SU-DHL-6 (cell line): ENCODE data around the gene CBFB.

ENCODE experiments used
- H2AFZ ChIP-seq: fragments of 200-600 bp; sonication (generic); 2 replicates; pipeline ENCODE4 v1.6.1; 2014; ENCODE audit warnings: low read depth, mild to moderate bottlenecking, moderate library complexity, mixed read lengths, antibody characterized with exemption, low read length; ENCODE audit not compliant: severe bottlenecking
- H3F3A ChIP-seq: fragments of 200-600 bp; shearing (Covaris generic); 2 replicates; pipeline ENCODE4 v1.6.0; 2016; ENCODE audit warnings: antibody characterized with exemption, mild to moderate bottlenecking; ENCODE audit not compliant: insufficient read depth
- H3K27ac ChIP-seq: fragments of 200-600 bp; sonication (generic); 2 replicates; pipeline ENCODE4 v1.5.1; 2016; ENCODE audit warnings: low read depth, mild to moderate bottlenecking, low read length, moderate library complexity, mixed read lengths
- H3K27me3 ChIP-seq: fragments of 200-600 bp; sonication (generic), shearing (Covaris generic); 2 replicates; pipeline ENCODE4 v1.6.0; 2014; ENCODE audit warnings: mild to moderate bottlenecking, low read length
- H3K36me3 ChIP-seq: fragments of 200-600 bp; sonication (generic); 2 replicates; pipeline ENCODE4 v1.6.1; 2014; ENCODE audit warnings: mild to moderate bottlenecking, low read length, mixed read lengths
- H3K4me2 ChIP-seq: fragments of 300-600, 200-600 bp; shearing (Covaris generic), sonication (generic); 2 replicates; pipeline ENCODE4 v1.6.0; 2014; ENCODE audit warnings: low read length, low read depth, mild to moderate bottlenecking; ENCODE audit not compliant: poor library complexity, severe bottlenecking
- H3K4me3 ChIP-seq: fragments of 200-600 bp; sonication (generic); 2 replicates; pipeline ENCODE4 v1.5.1; 2014; ENCODE audit warnings: antibody characterized with exemption, low read length, mild to moderate bottlenecking, mixed read lengths; ENCODE audit not compliant: insufficient read depth, poor library complexity, severe bottlenecking
- H3K79me2 ChIP-seq: fragments of 200-600 bp; sonication (generic); 2 replicates; pipeline ENCODE4 v1.6.1; 2014; ENCODE audit warnings: mild to moderate bottlenecking, low read length, moderate library complexity; ENCODE audit not compliant: insufficient read depth
- H3K9ac ChIP-seq: fragments of 200-600 bp; sonication (generic); 2 replicates; pipeline ENCODE4 v1.7.0; 2014; ENCODE audit warnings: mild to moderate bottlenecking, low read length
- H3K9me2 ChIP-seq: fragments of 200-600 bp; sonication (generic); replicated peaks from 2 replicates; pipeline ENCODE4 v1.6.1; 2014; ENCODE audit warnings: low read length; ENCODE audit not compliant: insufficient read depth
- H3K9me3 ChIP-seq: fragments of 200-600 bp; sonication (generic); 2 replicates; pipeline ENCODE4 v1.6.1; 2014; ENCODE audit warnings: low read length, mixed read lengths; ENCODE audit not compliant: insufficient read depth
- H4K20me1 ChIP-seq: fragments of 200-600 bp; sonication (generic); 2 replicates; pipeline ENCODE4 v1.6.1; 2014; ENCODE audit warnings: low read depth, mild to moderate bottlenecking, antibody characterized with exemption, low read length, moderate library complexity, mixed read lengths
- EZH2phosphoT487 ChIP-seq: fragments of 200-600 bp; sonication (generic), shearing (Covaris generic); conservative IDR thresholded peaks from 2 replicates; pipeline ENCODE4 v1.6.1; 2018; ENCODE audit warnings: mild to moderate bottlenecking, antibody characterized with exemption, low read length, moderate library complexity, mixed read lengths
- TF ChIP-seq, protein P1 (sequence below): fragments of 200-600 bp; sonication (generic); IDR thresholded peaks from one replicate; pipeline ENCODE4 v1.5.1; 2017; ENCODE audit warnings: antibody characterized with exemption, mild to moderate bottlenecking, low read length, moderate library complexity; ENCODE audit not compliant: insufficient read depth, poor library complexity, severe bottlenecking

CBFB gene

GRCh38 chr16:67014634-67015312, 14.2 kb upstream of the CBFB start:
- Histone ChIP-seq H4K20me1 (no peaks in the 10 kb centered on the region), H3K4me3 (no peak overlapping the region), H3F3A (no peaks in the 10 kb centered on the region), H3K27ac (no peak overlapping the region), H3K36me3 (no peaks in the 10 kb centered on the region), H3K9me2 (no peaks in the 10 kb centered on the region), H3K27me3 (no peaks in the 10 kb centered on the region), H3K4me2 (peak overlapping the region; percentile 56), H3K9me3 (no peaks in the 10 kb centered on the region), H2AFZ (peak overlapping the region; percentile 52), H3K79me2 (no peaks in the 10 kb centered on the region), H3K9ac (peak overlapping the region; percentile 44; the same call in 1 of the 2 replicates)
- TF ChIP-seq EZH2phosphoT487 = no peak
- TF ChIP-seq, protein P1, sequence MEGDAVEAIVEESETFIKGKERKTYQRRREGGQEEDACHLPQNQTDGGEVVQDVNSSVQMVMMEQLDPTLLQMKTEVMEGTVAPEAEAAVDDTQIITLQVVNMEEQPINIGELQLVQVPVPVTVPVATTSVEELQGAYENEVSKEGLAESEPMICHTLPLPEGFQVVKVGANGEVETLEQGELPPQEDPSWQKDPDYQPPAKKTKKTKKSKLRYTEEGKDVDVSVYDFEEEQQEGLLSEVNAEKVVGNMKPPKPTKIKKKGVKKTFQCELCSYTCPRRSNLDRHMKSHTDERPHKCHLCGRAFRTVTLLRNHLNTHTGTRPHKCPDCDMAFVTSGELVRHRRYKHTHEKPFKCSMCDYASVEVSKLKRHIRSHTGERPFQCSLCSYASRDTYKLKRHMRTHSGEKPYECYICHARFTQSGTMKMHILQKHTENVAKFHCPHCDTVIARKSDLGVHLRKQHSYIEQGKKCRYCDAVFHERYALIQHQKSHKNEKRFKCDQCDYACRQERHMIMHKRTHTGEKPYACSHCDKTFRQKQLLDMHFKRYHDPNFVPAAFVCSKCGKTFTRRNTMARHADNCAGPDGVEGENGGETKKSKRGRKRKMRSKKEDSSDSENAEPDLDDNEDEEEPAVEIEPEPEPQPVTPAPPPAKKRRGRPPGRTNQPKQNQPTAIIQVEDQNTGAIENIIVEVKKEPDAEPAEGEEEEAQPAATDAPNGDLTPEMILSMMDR = no peak

DNA sequence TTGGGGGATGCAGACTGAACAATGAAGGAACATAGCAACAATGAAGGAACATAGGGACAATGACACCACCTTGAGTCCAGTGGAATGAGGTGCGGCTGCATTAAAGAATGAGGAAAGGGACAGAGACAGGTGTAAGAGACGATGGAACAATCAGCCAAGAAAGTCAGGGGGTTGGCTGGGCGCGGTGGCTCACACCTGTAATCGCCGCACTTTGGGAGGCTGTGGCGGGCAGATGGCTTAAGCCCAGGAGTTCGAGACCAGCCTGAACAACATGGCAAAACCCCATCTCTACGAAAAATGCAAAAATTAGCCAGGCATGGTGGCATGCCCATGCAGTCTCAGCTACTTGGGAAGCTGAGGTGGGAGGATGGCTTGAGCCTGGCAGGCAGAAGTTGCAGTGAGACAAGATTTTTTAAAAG, 13.6 kb upstream of the CBFB start:
- Histone ChIP-seq H3K4me3 (no peak overlapping the region), H4K20me1 (no peaks in the 10 kb centered on the region), H2AFZ (no peak overlapping the region), H3K27me3 (no peaks in the 10 kb centered on the region), H3K79me2 (no peaks in the 10 kb centered on the region), H3K36me3 (no peaks in the 10 kb centered on the region), H3K9me3 (no peaks in the 10 kb centered on the region), H3F3A (no peaks in the 10 kb centered on the region), H3K9ac (no peak overlapping the region), H3K9me2 (no peaks in the 10 kb centered on the region), H3K27ac (no peak overlapping the region), H3K4me2 (no peak overlapping the region)
- TF ChIP-seq EZH2phosphoT487 = no peak
- TF ChIP-seq, protein P1 = no peak

GRCh38 chr16:67016143-67016542, 12.8 kb upstream of the CBFB start:
- H3K79me2 ChIP-seq = no peaks in the 10 kb centered on the region
- no peaks in the 10 kb centered on the region for H3K27me3 ChIP-seq
- no peaks in the 10 kb centered on the region for H3K36me3 ChIP-seq
- H4K20me1 ChIP-seq = no peaks in the 10 kb centered on the region
- no peaks in the 10 kb centered on the region for H3F3A ChIP-seq
- no peak for TF ChIP-seq EZH2phosphoT487
- TF ChIP-seq, protein P1 = no peak
- no peaks in the 10 kb centered on the region for H3K9me2 ChIP-seq
- H3K9me3 ChIP-seq = no peaks in the 10 kb centered on the region
- no peak overlapping the region for H3K9ac ChIP-seq
- H2AFZ ChIP-seq = no peak overlapping the region
- H3K4me2 ChIP-seq = no peak overlapping the region
- no peak overlapping the region for H3K27ac ChIP-seq
- H3K4me3 ChIP-seq = no peak overlapping the region
